Amniotic epithelial cell (primary cell): ENCODE results near the gene SRI.

ENCODE experiments used
- DNase-seq: peaks from one replicate; pipeline ENCODE4 v3.0.0-alpha.2; 2010; ENCODE audit warnings: low read depth

The SRI gene

DNA sequence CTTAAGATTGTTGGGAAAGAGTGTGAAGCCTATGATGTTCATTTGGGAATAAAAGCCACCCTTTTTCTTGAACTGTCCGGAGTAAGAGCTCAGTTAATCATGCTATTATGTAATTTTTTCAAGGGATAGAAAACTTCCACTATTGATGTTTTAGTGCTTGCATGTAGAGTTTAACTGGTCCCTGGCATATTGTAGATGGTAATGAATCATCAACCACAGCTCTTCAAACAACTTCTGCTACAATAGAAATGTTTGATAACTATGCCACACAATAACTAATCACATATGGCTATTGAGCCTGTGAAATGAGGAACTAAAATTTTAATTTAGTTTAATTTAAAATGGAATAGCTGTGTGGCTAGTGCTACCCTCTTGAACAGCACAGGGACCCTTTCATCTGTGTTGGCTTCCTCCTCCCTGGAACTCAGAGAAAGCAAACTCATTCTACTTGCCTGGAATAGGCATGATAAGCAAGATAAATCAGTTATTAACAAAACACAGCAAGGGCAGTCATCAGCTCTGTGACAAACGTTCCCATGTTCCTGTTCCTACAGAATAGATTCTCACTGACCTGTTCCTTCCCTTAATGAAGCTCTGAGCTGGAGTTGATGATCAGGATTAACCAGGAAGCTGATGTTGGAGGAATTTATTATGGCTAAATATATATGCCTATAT, 4.9 kb upstream of the SRI start:
- peak; percentile 40 for DNase-seq

DNA sequence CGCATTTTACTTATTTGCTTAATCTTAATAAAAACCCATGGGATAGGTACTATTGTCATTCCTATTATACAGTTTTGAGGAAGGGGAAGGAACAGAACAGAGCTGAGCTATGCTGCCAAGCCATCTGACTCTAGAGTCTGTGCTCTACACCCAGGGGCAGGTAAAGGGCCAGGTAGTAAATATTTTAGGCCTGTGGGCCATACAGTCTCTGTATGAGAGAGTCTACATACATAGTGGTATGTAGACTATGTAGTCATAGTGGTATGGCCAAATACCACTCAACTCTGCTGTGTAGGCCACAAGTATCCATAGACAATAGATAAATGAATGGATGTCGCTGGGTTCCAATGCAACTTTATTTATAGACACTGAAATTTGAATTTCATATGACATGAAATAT, 3.4 kb upstream of the SRI start:
- no peak for DNase-seq

- DNase-seq: peak; percentile 64
Observed at GRCh38 chr7:88218836-88219605, 817 bp downstream of the SRI start.

DNA sequence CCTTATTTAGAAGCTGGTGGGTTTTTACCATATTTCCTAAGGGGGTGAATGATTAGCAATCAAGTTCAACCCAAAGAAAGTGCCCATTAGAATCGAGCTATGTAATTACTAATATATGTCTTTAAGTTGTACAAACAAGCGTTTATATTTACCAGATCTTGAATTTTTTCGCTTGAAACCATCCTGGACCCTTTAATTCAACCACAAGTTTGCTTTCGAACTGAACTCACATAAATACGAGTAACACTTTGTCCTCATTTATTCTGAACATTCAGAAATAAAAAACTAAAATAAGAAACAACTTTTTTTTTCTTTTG, 1.5 kb downstream of the SRI start:
- DNase-seq: no peak

DNA sequence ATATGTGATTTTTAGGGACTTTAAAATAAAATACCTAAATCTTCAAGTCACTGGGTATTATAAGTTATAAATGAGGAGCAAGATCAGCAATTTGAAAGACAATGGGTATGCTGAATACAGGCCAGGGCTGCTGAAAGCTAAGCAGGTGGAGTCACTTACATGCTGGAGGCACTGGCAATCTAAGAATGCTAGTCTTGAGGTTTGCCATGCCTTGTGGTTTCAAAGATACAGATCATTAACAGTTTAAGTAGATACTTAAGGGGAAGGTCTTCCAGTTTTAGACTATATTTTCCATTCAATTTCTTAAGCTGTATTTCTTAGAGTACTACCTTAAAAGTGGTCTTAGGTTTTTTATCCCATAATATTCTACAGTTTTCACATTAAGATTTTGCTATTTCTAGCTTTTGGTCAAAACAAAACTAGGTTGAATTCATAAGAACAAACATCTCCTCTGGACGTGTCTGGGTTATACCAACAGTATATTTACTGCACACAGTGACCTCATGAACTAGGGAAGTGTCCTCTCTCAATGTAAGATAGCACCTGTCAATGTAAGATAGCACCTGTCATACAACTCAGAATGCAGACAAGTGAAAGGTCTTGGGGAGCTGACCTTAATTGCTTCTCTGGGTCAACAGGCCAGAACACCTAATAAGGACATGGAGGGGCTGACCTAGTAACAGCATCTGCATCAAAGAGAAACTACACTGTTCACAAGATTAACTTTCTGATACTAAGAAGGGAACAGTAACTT, 2.0 kb downstream of the SRI start:
- DNase-seq: no peak

- DNase-seq: no peak
Observed at GRCh38 chr7:88216276-88216675, 3.6 kb downstream of the SRI start.

GRCh38 chr7:88215295-88215694, 4.5 kb downstream of the SRI start:
- DNase-seq: no peak

GRCh38 chr7:88214456-88214855, 5.4 kb downstream of the SRI start:
- no peak for DNase-seq

- DNase-seq: no peak
Observed at GRCh38 chr7:88212918-88213317, 6.9 kb downstream of the SRI start.

GRCh38 chr7:88208521-88208920, 11.3 kb downstream of the SRI start:
- DNase-seq: no peak

- no peak for DNase-seq
Observed at GRCh38 chr7:88206254-88206653, 13.6 kb downstream of the SRI start.

- DNase-seq: no peak
Observed at GRCh38 chr7:88205179-88205578, 14.7 kb downstream of the SRI start.

DNA sequence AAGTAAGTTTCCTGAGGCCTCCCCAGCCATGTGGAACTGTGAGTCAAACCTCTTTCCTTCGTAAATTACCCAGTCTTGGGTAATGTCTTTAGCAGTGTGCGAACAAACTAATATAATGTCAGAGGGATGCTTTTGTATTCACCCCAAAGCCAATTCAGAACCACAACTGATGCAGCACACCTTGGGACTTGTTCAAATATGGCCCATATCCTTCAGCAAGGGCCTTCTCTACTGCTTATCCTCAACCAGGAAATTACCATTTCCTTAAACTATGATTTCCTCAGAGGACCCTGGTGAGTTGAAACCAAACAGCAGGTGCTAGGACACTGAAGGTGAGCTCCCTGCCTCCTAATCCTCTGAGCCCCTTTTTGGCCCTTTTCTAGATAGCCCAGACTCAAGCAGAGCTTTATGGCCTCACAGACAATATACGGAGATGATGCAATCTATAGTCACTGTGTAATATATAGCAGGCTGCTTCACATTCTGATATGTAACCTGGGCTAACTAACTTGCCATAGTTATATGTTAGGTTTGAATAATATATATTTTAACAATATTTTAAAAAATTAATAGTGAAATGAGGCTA, 15.2 kb downstream of the SRI start:
- DNase-seq: no peak

- no peak for DNase-seq
Observed at GRCh38 chr7:88203401-88203800, 16.4 kb downstream of the SRI start.

- no peak for DNase-seq
Observed at GRCh38 chr7:88202799-88203198, 17.0 kb downstream of the SRI start.

- DNase-seq: no peak
Observed at GRCh38 chr7:88202278-88202677, 17.6 kb downstream of the SRI start.

GRCh38 chr7:88201305-88201704, 18.5 kb downstream of the SRI start:
- no peak for DNase-seq

- DNase-seq: no peak
Observed at GRCh38 chr7:88200789-88201188, 19.0 kb downstream of the SRI start.

DNA sequence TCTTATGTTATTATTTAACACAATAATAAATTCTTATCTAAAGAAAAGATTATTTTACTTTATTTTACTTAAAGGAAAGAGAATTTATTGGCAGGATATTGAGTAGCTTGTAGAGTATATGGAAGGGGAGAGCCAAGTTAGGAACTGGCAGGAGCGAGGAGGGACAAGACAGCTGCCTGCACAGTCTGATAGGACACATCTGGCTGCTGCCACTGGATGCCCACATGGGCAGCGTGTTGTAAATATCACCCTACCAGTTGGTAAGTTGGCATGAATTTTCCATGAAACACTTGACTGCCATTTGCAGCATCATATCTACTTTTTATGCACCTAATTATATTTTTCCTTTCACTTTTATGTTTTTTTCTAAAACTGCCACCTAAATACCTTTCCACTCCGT, 19.6 kb downstream of the SRI start:
- no peak for DNase-seq

GRCh38 chr7:88191911-88192310, 27.9 kb downstream of the SRI start:
- no peak for DNase-seq

DNA sequence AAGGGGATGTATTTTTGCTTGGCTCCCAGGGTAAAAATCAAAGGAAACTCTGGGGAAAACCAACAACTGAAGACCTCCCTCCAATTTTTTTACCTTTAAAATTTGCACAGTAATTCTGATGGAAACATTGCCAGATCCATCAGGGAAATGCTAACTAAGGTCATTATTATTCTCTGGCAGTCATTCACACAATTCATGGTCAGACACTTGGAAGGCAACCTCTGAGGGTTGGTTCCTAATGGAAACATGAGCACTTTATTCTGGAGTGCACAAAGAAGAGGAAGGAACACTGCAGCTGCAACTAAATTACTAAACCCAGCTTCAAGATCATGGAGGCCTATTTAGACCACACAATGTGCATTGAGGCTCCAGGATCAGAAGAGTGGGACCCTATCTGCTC, 34.2 kb downstream of the SRI start:
- DNase-seq: no peak

GRCh38 chr7:88184848-88185304, 35.0 kb downstream of the SRI start:
- no peak for DNase-seq

GRCh38 chr7:88183051-88183450, 36.8 kb downstream of the SRI start:
- DNase-seq: no peak
